Common myeloid progenitor, CD34-positive (primary cell): Measurements from ENCODE around the gene KRTAP10-8.
"Not testable (repeated sequence)": the region's sequence is repeated elsewhere in the genome, so short reads cannot be mapped to it uniquely, and the experiment has no call there.

Experiments used
- CTCF ChIA-PET: fragments of 350-600 bp; sonication (Branson Sonifier 250); formaldehyde crosslinking; loops from one replicate; lab custom pipeline; 2021; ENCODE audit warnings: antibody characterized with exemption; lab: Charles Lee
- POLR2A ChIA-PET: fragments of 350-600 bp; sonication (Branson Sonifier 250); formaldehyde crosslinking; loops from one replicate; lab custom pipeline; 2021; ENCODE audit warnings: antibody characterized with exemption; lab: Charles Lee
- DNase-seq, 3 donors: peaks; one replicate each; pipeline versions ENCODE4 v3.0.0 to v3.0.0-alpha.2; 2013
- H3K27ac ChIP-seq, 2 experiments: 1 replicate in 1 of 2; 2 replicates in 1 of 2; pipeline ENCODE4 v1.7.0; 2013; ENCODE audit warnings: inconsistent platforms in 2 of 2, low read length in 2 of 2, mild to moderate bottlenecking in 2 of 2, low read depth in 1 of 2, moderate library complexity in 1 of 2; ENCODE audit not compliant: severe bottlenecking in 2 of 2, insufficient read depth in 1 of 2, poor library complexity in 1 of 2
- H3K27me3 ChIP-seq, 5 experiments: replicated peaks in 2 of 5; 1 replicate in 3 of 5; 2 replicates in 2 of 5; pipeline versions ENCODE4 v1.6.1 to v1.7.0; 2013; ENCODE audit warnings: low read length in 4 of 5, mild to moderate bottlenecking in 2 of 5, moderate library complexity in 2 of 5, inconsistent platforms in 1 of 5; ENCODE audit not compliant: insufficient read depth in 5 of 5, control insufficient read depth in 4 of 5
- H3K36me3 ChIP-seq, 4 experiments: 1 replicate in 2 of 4; 2 replicates in 2 of 4; pipeline versions ENCODE4 v1.6.1 to v1.7.0; 2013; ENCODE audit warnings: low read length in 3 of 4, control low read depth in 1 of 4, mild to moderate bottlenecking in 1 of 4; ENCODE audit not compliant: control insufficient read depth in 4 of 4, insufficient read depth in 4 of 4
- H3K4me1 ChIP-seq, 4 experiments: 1 replicate in 3 of 4; 2 replicates in 1 of 4; pipeline versions ENCODE4 v1.6.1 to v1.7.1; 2013; ENCODE audit warnings: low read length in 3 of 4, mild to moderate bottlenecking in 3 of 4, control low read depth in 1 of 4, inconsistent platforms in 1 of 4, moderate library complexity in 1 of 4; ENCODE audit not compliant: control insufficient read depth in 4 of 4, insufficient read depth in 4 of 4; ENCODE audit errors: control extremely low read depth in 1 of 4
- H3K4me3 ChIP-seq, 7 experiments: 1 replicate in 4 of 7; 2 replicates in 3 of 7; pipeline versions ENCODE4 v1.5.1 to v1.7.0; 2013; ENCODE audit warnings: mild to moderate bottlenecking in 7 of 7, low read length in 6 of 7, moderate library complexity in 6 of 7, inconsistent platforms in 2 of 7, low read depth in 2 of 7, control low read depth in 1 of 7; ENCODE audit not compliant: insufficient read depth in 4 of 7, control insufficient read depth in 1 of 7; ENCODE audit errors: extremely low read depth in 1 of 7
- H3K9me3 ChIP-seq, 5 experiments: 1 replicate in 4 of 5; 2 replicates in 1 of 5; pipeline versions ENCODE4 v1.6.1 to v1.7.1; 2013; ENCODE audit warnings: low read length in 4 of 5, mild to moderate bottlenecking in 2 of 5, inconsistent platforms in 1 of 5, low read depth in 1 of 5, moderate library complexity in 1 of 5; ENCODE audit not compliant: control insufficient read depth in 4 of 5, insufficient read depth in 2 of 5; ENCODE audit errors: control extremely low read depth in 1 of 5
- WGBS: methylation state at CpG from one replicate; pipeline ENCODE4 v1.1.5; 2013; ENCODE audit not compliant: insufficient coverage; 5-methylcytosine and 5-hydroxymethylcytosine counted together

KRTAP10-8 gene

DNA sequence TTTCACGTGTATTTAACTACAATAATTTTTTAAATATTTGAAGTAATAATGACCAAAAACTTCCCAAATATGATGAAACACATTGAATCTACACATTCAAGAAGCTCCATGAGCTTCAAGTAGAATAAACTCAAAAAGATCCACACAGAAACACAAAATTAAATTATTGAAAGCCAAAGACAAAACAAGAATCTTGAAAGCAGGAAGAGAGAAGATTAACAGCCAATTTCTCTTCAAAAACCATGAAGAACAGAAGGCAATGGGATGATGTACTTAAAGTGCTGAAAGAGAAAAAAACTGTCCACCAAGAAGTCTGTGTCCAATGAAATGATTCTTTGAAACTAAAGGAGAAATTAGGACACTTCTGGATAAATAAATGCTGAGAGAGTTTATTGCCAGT lies 20.2 kb downstream of the KRTAP10-8 start:
- ChIA-PET POLR2A (no interaction called here), CTCF (no interaction called here)
- no CpG with 5 or more reads among the region's 1 CpG for WGBS

GRCh38 chr21:44636209-44637017 lies 24.5 kb downstream of the KRTAP10-8 start:
- 94% methylated on average over 15 of the region's 15 CpGs for WGBS
- Histone ChIP-seq H3K27ac (no peak overlapping the region), H3K9me3 (peaks cover 4 to 27% (median 14%) of the 10 kb centered on the region in 5 experiments), H3K4me1 (no peaks in the 10 kb centered on the region), H3K4me3 (no peak overlapping the region), H3K27me3 (peaks cover 0 to 6% (median 2%) of the 10 kb centered on the region in 5 experiments), H3K36me3 (no peaks in the 10 kb centered on the region)
- ChIA-PET CTCF (no interaction called here), POLR2A (no interaction called here)
- no peak for DNase-seq

More for the DNA sequence above, 20.2 kb downstream of the KRTAP10-8 start:
- Histone ChIP-seq H3K27ac (no peak overlapping the region), H3K4me1 (no peaks in the 10 kb centered on the region), H3K4me3 (no peak overlapping the region), H3K36me3 (no peaks in the 10 kb centered on the region), H3K27me3 (peaks cover 0 to 6% (median 0%) of the 10 kb centered on the region in 5 experiments), H3K9me3 (peaks cover 4 to 27% (median 14%) of the 10 kb centered on the region in 5 experiments)
- DNase-seq = no peak

GRCh38 chr21:44637018-44637850 lies 25.4 kb downstream of the KRTAP10-8 start, which contains the start of gene KRTAP10-10:
Gene KRTAP10-10, plus strand, starts transcription at chr21:44637356. Its CDS starts 62 bp downstream, at chr21:44637418.
- peaks cover 1 to 19% (median 11%) of the 10 kb centered on the region in 5 experiments for H3K9me3 ChIP-seq
- no peaks in the 10 kb centered on the region for H3K4me1 ChIP-seq
- H3K36me3 ChIP-seq = no peaks in the 10 kb centered on the region
- ChIA-PET CTCF (no interaction called here), POLR2A (no interaction called here)
- no peak within 1 kb of the TSS for H3K4me3 ChIP-seq
- no peak within 1 kb of the TSS for H3K27ac ChIP-seq
- DNase-seq = no peak
- H3K27me3 ChIP-seq = peaks cover 0 to 6% (median 2%) of the 10 kb centered on the region in 5 experiments
- 76% methylated on average over 10 of the region's 21 CpGs for WGBS

DNA sequence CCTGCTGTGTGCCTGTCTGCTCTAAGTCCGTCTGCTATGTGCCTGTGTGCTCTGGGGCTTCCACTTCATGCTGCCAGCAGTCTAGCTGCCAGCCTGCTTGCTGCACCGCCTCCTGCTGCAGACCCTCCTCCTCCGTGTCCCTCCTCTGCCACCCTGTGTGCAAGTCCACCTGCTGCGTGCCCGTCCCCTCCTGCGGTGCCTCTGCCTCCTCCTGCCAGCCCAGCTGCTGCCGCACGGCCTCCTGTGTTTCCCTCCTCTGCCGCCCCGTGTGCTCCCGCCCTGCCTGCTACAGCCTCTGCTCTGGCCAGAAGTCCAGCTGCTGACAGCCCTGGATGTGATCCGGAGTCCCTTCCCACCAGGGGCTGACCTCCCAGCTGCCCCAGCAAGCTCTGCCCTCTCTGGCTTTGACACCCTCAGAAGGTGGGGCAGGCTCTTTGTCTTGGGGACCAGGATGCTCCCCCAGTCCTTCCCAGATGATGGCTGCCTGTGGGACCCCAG lies 26.0 kb downstream of the KRTAP10-8 start:
- peaks cover 1 to 16% (median 9%) of the 10 kb centered on the region in 5 experiments for H3K9me3 ChIP-seq
- POLR2A ChIA-PET = interaction anchor here (0.5 kb wide), 1 partner anchor 222 kb away, joined by 4 read pairs; no protein-coding TSS in a partner anchor
- H3K4me1 ChIP-seq, H3K27me3 ChIP-seq, H3K4me3 ChIP-seq, DNase-seq, CTCF ChIA-PET, H3K36me3 ChIP-seq, H3K27ac ChIP-seq: not testable (repeated sequence)
- 93% methylated on average over 3 of the region's 12 CpGs for WGBS

GRCh38 chr21:44638506-44639330 lies 26.8 kb downstream of the KRTAP10-8 start:
- 96% methylated on average over 12 of the region's 21 CpGs for WGBS
- H3K9me3 ChIP-seq = peaks cover 1 to 18% (median 13%) of the 10 kb centered on the region in 5 experiments
- CTCF ChIA-PET, DNase-seq, H3K27me3 ChIP-seq, H3K36me3 ChIP-seq, POLR2A ChIA-PET, H3K27ac ChIP-seq, H3K4me3 ChIP-seq, H3K4me1 ChIP-seq: not testable (repeated sequence)

GRCh38 chr21:44639331-44639655 lies 27.4 kb downstream of the KRTAP10-8 start:
- Histone ChIP-seq H3K27ac (no peak overlapping the region), H3K4me3 (no peak overlapping the region), H3K9me3 (peaks cover 3 to 23% (median 16%) of the 10 kb centered on the region in 5 experiments), H3K36me3 (no peaks in the 10 kb centered on the region), H3K27me3 (peaks cover 0 to 6% (median 2%) of the 10 kb centered on the region in 5 experiments), H3K4me1 (no peaks in the 10 kb centered on the region)
- ChIA-PET CTCF (no interaction called here), POLR2A (no interaction called here)
- DNase-seq = no peak
- WGBS = 96% methylated on average over 12 of the region's 12 CpGs
